SK-N-MC (cell line): ENCODE data around the gene ANKEF1.

ENCODE experiments used
- EZH2 ChIP-seq: fragments of 200-600 bp; sonication (generic); IDR thresholded peaks from one replicate; pipeline ENCODE4 v1.6.1; 2017; ENCODE audit warnings: antibody characterized with exemption
- FOXP2 ChIP-seq: optimal IDR thresholded peaks from 2 replicates; pipeline ENCODE3; 2011; ENCODE audit warnings: mild to moderate bottlenecking, moderate library complexity; ENCODE audit not compliant: insufficient read depth; ENCODE audit errors: extremely low read length, control extremely low read depth
- POLR2AphosphoS5 ChIP-seq: IDR thresholded peaks from 2 replicates; pipeline ENCODE4 v1.6.1; 2012; ENCODE audit warnings: mild to moderate bottlenecking, low read depth, low read length, borderline replicate concordance

DNA sequence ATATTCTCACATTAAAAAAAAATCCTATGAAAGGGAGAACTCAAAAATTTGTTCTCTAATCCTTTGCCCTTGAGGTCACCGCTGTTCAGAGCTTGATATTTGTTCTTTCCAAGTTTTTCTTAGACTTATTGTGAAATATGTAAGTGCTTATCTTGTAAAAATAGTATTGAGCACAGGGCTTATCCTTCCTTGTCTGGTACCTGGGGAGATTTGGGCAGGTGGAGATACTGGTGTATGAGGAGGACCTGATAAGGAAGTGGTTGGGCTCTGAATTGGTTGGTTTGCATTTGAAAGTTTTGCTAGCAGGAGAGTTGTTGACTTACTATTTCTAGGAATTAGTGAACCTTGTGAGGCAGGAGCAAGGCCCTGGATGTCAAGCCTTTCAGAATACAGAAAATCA lies 28.9 kb upstream of the ANKEF1 start:
- TF ChIP-seq POLR2AphosphoS5 (no peak), FOXP2 (no peak), EZH2 (no peak)
